Retinal pigment epithelial cell (primary cell): ENCODE measurements around the gene DOK7.
A peak's percentile ranks its signal among the peaks of the same experiment; 100 is the strongest.

Source experiments
- DNase-seq: peaks from one replicate; pipeline ENCODE4 v3.0.0-alpha.2; 2010; ENCODE audit warnings: low read depth
- H3K4me3 ChIP-seq: 2 replicates; pipeline ENCODE4 v1.5.1; 2011; ENCODE audit warnings: mild to moderate bottlenecking, low read length, control low read depth, moderate library complexity
- TF ChIP-seq, protein P1 (sequence below): conservative IDR thresholded peaks from 2 replicates; pipeline ENCODE4 v1.5.1; 2011; ENCODE audit warnings: low read depth, low read length, control low read depth, inconsistent platforms

DOK7 gene

DNA sequence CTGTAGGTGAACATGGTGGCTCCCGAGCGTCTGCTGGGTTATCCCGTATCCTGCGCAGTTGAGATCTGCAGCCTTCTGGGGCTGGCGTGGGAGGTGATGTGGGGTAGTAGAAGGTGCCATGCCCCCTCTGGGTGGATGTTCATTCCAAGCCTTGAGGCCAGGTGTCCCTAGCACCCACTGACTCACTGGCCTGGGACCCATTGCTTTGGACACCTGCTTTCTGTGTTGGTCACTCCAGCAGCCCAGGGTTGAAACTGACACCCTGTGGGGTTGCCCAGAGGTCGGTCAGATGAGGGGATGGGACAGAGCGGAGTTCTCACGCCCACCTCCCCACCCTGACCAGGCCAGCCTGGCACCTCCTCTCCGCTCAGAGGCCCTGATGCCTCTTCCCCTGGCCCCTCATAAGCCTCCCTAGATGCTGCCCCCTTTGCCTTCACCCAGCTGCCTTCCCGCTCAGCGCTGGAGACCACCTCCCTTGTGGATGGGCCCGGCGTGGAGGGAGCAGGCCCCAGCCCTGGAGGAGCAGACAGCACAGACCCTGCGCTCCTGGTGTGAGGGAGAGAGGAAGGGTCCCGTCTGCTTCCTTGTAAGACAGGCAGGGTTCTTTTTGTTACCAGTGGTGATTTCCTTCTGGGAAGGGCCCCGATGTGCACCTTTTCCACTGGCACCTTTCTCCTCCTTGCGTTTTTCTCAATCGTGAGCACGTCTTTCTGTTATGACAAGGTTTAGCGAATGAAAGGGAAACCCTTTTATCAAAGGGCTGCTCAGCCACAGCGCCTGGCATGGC lies 2.0 kb downstream of the DOK7 start:
- TF ChIP-seq, protein P1, sequence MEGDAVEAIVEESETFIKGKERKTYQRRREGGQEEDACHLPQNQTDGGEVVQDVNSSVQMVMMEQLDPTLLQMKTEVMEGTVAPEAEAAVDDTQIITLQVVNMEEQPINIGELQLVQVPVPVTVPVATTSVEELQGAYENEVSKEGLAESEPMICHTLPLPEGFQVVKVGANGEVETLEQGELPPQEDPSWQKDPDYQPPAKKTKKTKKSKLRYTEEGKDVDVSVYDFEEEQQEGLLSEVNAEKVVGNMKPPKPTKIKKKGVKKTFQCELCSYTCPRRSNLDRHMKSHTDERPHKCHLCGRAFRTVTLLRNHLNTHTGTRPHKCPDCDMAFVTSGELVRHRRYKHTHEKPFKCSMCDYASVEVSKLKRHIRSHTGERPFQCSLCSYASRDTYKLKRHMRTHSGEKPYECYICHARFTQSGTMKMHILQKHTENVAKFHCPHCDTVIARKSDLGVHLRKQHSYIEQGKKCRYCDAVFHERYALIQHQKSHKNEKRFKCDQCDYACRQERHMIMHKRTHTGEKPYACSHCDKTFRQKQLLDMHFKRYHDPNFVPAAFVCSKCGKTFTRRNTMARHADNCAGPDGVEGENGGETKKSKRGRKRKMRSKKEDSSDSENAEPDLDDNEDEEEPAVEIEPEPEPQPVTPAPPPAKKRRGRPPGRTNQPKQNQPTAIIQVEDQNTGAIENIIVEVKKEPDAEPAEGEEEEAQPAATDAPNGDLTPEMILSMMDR, result no peak
- DNase-seq, result no peak
- H3K4me3 ChIP-seq, result peak overlapping the region; percentile 62

DNA sequence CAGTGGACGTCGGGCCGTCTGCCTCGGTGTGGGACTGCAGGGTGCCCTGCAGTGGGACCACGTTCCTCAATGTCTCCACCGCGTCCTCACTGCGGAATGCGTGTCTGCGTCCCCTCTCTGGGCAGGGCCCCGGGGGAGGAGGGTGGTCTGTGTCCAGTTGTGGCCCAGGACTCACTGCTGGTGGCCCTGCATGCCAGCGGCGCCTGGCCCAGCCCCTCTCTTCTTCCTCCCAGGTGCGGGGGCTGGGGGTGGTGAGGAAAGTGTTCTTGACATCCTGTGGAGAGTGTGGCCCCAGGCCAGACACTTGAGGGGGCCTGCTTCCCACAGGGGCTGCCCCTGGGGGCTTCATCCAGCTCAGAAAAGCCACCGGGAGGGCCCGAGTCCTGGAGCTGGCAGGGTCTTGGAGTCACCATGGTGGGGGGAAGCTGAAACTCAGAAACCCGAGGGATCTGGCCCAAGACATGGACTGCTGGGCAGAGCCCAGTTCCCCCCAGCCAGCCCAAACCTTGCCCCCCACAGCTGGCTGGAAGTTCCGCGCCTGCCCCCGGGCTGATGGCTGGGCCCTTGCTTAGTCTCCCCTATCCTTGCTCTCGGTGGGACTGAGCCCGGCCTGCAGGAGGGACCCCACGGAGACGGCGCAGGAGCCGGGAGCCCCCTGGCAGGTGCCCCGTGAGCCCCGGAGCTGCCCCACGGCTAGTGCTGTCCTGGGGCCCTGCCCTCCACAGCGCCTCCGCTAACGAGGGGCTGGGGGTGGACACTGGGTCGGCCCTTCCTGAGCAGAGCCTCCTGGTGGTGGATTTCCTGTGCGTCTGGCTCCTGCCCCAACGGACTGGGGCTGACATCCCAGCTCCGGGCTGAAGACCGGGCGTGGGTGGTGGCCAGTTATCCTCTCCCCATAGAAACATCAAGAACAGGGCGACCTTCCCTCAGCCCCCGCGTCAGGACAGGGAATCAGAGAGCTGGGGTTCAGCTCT lies 2.9 kb downstream of the DOK7 start:
- TF ChIP-seq, protein P1, result peak; percentile 46
- H3K4me3 ChIP-seq, result no peak overlapping the region
- no peak for DNase-seq

DNA sequence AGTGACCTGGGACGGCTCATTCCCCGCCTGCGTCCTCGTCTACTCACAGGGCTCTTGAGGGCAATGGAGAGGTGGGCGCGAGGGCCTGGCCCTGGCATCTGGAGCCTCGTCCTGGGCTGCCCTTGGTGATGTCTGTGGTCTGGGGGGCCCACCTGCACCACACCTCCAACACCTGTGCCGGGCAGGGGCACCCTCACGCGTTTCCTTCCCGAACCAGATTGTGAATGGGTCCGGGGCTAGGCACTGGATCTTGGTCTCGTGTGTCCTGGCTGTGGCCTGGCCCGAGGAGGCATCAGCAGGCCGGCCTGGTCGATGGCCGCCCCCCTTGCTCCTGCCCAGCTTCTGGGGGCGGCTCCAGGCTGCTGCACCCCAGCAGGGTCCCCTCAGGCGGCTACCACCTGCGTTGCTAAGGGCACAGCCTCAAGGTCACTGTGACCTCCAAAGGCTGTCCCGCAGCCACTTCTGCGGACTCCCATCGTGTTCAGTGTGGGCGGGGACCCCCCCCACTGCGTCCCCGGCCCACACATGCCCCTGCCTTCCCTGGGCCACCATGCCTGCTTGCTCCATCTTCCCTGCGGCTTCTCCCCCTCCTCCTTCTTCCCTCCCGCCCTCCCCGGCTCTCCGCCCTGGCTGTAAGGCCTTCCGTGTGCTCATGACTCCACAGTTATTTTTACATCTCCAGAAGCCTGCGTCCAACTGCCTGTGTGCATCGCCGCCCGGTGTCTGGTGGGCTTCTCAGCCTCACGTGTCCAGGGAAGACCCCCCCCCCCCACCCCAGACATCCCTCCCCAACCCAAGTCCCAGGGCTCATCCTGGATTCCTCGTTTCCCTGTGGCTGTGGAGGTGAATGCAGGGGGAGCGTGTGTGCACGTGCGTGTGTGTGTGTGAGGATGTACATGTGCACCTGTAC lies 3.8 kb downstream of the DOK7 start:
- DNase-seq, result no peak
- TF ChIP-seq, protein P1, result no peak
- no peak overlapping the region for H3K4me3 ChIP-seq

DNA sequence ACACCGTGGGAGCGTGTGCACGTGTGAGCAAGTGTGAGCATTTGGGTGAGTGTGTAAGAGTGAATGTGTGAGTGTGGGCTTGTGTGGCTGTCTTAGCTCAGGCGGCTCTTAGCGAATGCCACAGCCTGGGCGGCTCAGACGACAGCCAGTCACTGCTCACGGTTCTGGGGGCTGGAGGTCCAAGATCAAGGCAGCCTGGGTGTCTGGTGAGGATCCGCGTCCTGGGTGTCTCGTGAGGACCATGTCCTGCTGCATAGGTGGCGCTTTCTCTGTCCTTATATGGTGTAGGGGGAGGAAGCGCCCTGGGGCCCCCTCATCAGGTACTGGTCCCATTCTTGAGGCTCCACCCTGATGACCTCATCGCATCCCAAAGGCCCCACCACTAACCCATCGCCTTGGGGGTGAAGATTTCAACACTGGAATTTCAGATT lies 4.5 kb downstream of the DOK7 start:
- no peak overlapping the region for H3K4me3 ChIP-seq
- TF ChIP-seq, protein P1, result no peak
- DNase-seq, result no peak

DNA sequence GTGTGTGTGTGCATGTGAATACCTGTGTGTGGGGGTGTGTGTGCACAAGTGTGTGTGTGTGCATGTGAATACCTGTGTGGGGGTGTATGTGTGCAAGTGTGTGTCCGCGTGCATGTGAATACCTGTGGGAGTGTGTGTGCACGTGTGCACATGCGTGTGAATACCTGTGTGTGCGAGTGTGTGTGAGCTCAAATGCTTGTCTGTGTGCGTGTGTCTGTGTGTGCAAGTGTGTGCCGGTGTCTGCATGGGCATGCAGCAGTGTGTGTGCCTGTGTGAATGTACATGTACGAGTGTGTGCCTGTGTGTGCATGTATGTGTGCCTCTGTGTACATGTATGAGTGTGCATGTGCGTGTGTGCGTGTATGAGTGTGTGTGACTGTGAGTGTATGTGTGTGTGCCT lies 5.0 kb downstream of the DOK7 start:
- no peak for DNase-seq
- TF ChIP-seq, protein P1, result no peak
- no peak overlapping the region for H3K4me3 ChIP-seq

DNA sequence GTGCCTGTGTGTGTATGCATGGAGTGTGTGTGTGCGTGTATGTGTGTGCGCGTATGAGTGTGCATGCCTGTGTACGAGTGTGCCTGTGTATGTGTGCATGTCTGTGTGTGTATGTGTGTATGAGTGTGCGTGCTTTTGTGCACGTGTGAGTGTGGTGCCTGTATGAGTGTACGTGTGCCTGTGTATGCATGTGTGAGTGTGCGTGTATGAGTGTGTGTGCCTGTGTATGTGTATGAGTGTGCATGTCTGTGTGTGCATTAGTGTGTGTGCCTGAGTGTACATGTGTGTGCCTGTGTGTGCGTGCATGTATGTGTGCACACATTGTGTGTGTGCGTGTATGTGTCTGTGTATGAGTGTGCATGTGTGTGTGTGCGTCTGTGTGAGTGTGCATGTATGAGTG lies 5.7 kb downstream of the DOK7 start:
- DNase-seq, result no peak
- H3K4me3 ChIP-seq, result no peak overlapping the region
- TF ChIP-seq, protein P1, result no peak
